K562 (cell line): ENCODE data around the gene ICAM2. TPM values are rescaled to one million over a fixed set of nuclear protein-coding genes. Genes with fewer than 3 reads are reported as not detected.

ENCODE experiments used
- GTF2F1 ChIP-seq: IDR thresholded peaks from 2 replicates; pipeline ENCODE4 v1.6.1; 2011; ENCODE audit warnings: low read depth, low read length, improper control_type of control experiment
- MAFF ChIP-seq: IDR thresholded peaks from 2 replicates; pipeline ENCODE4 v1.6.1; 2012; ENCODE audit warnings: low read length, improper control_type of control experiment
- MEIS2 ChIP-seq: fragments of 450-650 bp; IDR thresholded peaks from 2 replicates; pipeline ENCODE4 v1.6.1; 2014; ENCODE audit warnings: mild to moderate bottlenecking; ENCODE audit not compliant: partially characterized antibody
- POLR2H ChIP-seq: IDR thresholded peaks from 2 replicates; pipeline ENCODE4 v1.6.1; 2016; ENCODE audit warnings: missing genetic modification characterization, low read depth, mild to moderate bottlenecking, control low read depth, missing compliant biosample characterization, moderate library complexity
- RAD21 ChIP-seq, 2 experiments: fragments of 250-450 bp in 1 of 2; fragments of 450-650 bp in 1 of 2; sonication (Bioruptor Pico) in 1 of 2; formaldehyde crosslinking in 1 of 2; IDR thresholded peaks in 1 of 2; conservative IDR thresholded peaks in 1 of 2; 2 replicates each; pipeline versions ENCODE4 v1.4.0 to v1.8.0; 2020 to 2022; ENCODE audit warnings: mild to moderate bottlenecking in 2 of 2, moderate library complexity in 1 of 2
- SP1 ChIP-seq: sonication (generic); formaldehyde crosslinking; IDR thresholded peaks from 2 replicates; pipeline ENCODE4 v1.8.1; 2022; ENCODE audit warnings: mild to moderate bottlenecking, missing genetic modification reagents
- TFAM ChIP-seq: fragments of 250-450 bp; sonication (Bioruptor Pico); conservative IDR thresholded peaks from 2 replicates; pipeline ENCODE4 v1.5.0; 2021; ENCODE audit warnings: mild to moderate bottlenecking, moderate library complexity
- THAP7 ChIP-seq: fragments of 250-450 bp; sonication (Bioruptor Pico); IDR thresholded peaks from 2 replicates; pipeline ENCODE4 v1.5.0; 2021
- ZBED1 ChIP-seq: IDR thresholded peaks from 2 replicates; pipeline ENCODE4 v1.6.1; 2014
- ZBTB9 ChIP-seq: fragments of 450-650 bp; formaldehyde crosslinking; IDR thresholded peaks from 2 replicates; pipeline ENCODE4 v1.4.0; 2020; ENCODE audit warnings: mild to moderate bottlenecking, moderate library complexity
- ZNF175 ChIP-seq: fragments of 200-800 bp; sonication (Bioruptor generic); IDR thresholded peaks from 2 replicates; pipeline ENCODE4 v1.6.1; 2016; ENCODE audit warnings: low read depth, mild to moderate bottlenecking, missing genetic modification characterization, missing compliant biosample characterization
- ZNF507 ChIP-seq: conservative IDR thresholded peaks from 2 replicates; pipeline ENCODE4 v1.6.1; 2017; ENCODE audit warnings: missing genetic modification characterization, missing compliant biosample characterization
- ZNF589 ChIP-seq: fragments of 200-800 bp; sonication (Bioruptor generic); IDR thresholded peaks from 2 replicates; pipeline ENCODE4 v1.6.1; 2016; ENCODE audit warnings: low read depth, missing genetic modification characterization, missing compliant biosample characterization
- ZNF740 ChIP-seq, 3 experiments: fragments of 200-800 bp in 1 of 3; sonication (Bioruptor generic) in 1 of 3; sonication (generic) in 1 of 3; formaldehyde crosslinking in 1 of 3; IDR thresholded peaks; 2 replicates each; pipeline versions ENCODE4 v1.6.1 to v1.8.0; 2016 to 2022; ENCODE audit warnings: mild to moderate bottlenecking in 2 of 3, missing compliant biosample characterization in 2 of 3, missing genetic modification characterization in 2 of 3, missing genetic modification reagents in 1 of 3
- polyA plus RNA-seq, 8 experiments: library from polyadenylated mRNA; depleted of rRNA in 4 of 8; stranded (reverse) in 5 of 8; unstranded in 3 of 8; fragments of >200 nt; fragmentation: Nextera tagmentation in 2 of 8; fragmentation: Illumina TruSeq in 1 of 8; extraction: Ambion mirVana in 2 of 8; extraction: Trizol in 1 of 8; gene quantifications; 2 replicates each; pipeline versions ENCODE4 v1.2.1 to v1.2.3, GENCODE V29; 2011 to 2014; ENCODE audit warnings: inconsistent platforms in 1 of 8, missing spikeins in 1 of 8
- total RNA-seq, 7 experiments: library from RNA; depleted of rRNA in 6 of 7; stranded (reverse); fragments of >200 nt in 6 of 7; fragmentation: Illumina TruSeq in 2 of 7; extraction: Trizol in 2 of 7; gene quantifications; 2 replicates each; pipeline versions ENCODE4 v1.2.1 to v1.2.3, GENCODE V29; 2011 to 2021; ENCODE audit warnings: low replicate concordance in 1 of 7
- TF ChIP-seq, protein P1 (sequence below), 2 experiments: IDR thresholded peaks in 1 of 2; conservative IDR thresholded peaks in 1 of 2; 2 replicates each; pipeline ENCODE4 v1.6.1; 2016; ENCODE audit warnings: low read depth in 2 of 2, mild to moderate bottlenecking in 1 of 2, missing compliant biosample characterization in 1 of 2, missing genetic modification characterization in 1 of 2, moderate library complexity in 1 of 2

Gene ICAM2
- total and polyA plus RNA-seq, 9 of the 15 experiments (the other 6 are each of a cell fraction or from before 2014, with no cell fraction given) = 37.9 to 89.4 (median 60.6) TPM

DNA sequence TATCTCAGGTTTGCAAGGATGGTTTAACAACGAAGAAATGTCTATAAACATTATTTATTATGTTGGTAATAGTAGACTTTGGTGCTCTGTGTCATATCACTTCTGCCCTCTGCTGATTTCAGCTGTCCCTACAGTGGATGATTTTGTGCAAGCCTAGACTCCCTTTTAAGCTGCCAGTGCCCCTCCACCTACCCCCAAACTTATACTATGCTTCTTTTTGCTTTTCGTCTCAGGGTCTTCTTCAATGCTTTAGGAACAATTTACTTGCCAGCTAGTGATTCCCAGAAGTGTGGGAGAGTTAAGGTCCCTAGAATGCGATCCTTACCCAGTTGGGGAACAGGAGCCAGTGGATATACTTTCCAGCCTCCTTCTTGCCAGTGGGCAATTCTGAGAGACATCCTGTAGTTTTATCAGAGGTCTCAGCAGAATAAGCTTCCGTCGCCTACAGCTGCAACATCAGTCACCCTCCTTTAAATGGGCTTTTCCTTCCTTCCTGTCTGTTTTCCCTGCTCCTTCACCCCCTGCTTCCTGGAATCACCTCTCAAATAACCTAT, 4.1 kb downstream of the ICAM2 start (continued):
- TF ChIP-seq, protein P1, sequence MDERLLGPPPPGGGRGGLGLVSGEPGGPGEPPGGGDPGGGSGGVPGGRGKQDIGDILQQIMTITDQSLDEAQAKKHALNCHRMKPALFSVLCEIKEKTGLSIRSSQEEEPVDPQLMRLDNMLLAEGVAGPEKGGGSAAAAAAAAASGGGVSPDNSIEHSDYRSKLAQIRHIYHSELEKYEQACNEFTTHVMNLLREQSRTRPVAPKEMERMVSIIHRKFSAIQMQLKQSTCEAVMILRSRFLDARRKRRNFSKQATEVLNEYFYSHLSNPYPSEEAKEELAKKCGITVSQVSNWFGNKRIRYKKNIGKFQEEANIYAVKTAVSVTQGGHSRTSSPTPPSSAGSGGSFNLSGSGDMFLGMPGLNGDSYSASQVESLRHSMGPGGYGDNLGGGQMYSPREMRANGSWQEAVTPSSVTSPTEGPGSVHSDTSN (CRISPR knock-in tag; IDR thresholded peaks at IDR 0.05; ENCODE audit: low read depth) = no peak
- TF ChIP-seq, protein P1 (tag; conservative IDR thresholded peaks at IDR 0.05; ENCODE audit: low read depth) = peak; percentile 26
- TF ChIP-seq ZNF175 (CRISPR knock-in tag) (0 out of 2 replicates have a peak, but pooled peaks have one; percentile 32), TFAM (no peak), SP1 (no peak), ZNF740 (CRISPR knock-in tag; IDR thresholded peaks at IDR 0.05) (no peak), ZNF740 (tag; IDR thresholded peaks at IDR 0.05) (no peak), POLR2H (tag) (no peak), RAD21 (CRISPR knock-in tag; conservative IDR thresholded peaks at IDR 0.05 in 1 of 2, IDR thresholded peaks at IDR 0.05 in 1 of 2) (peak; percentile 10 to 51; a peak in 2 of 4 replicates), ZBED1 (no peak), THAP7 (CRISPR knock-in tag) (no peak), MEIS2 (peak; percentile 57), GTF2F1 (no peak), ZNF507 (tag) (no peak), ZBTB9 (CRISPR knock-in tag) (no peak), ZNF589 (no peak), MAFF (no peak)
- TF ChIP-seq, all 486 proteins: peak for 9
